ENCODE measurements around the gene ABHD11. TPM values are rescaled to one million over a fixed set of nuclear protein-coding genes. Genes with fewer than 3 reads are reported as not detected.
"Not testable (repeated sequence)": the region's sequence is repeated elsewhere in the genome, so short reads cannot be mapped to it uniquely, and the experiment has no call there.

Gene ABHD11
- total RNA-seq, 1 donor from 2014 or later = 16.7 TPM

GRCh38 chr7:73720443-73720842, 18.2 kb downstream of the ABHD11 start:
- intact Hi-C loops (cut with micrococcal nuclease) = not testable (repeated sequence)

- intact Hi-C loops (cut with micrococcal nuclease) = loop anchor here (1.0 to 2.0 kb wide), 5 partner anchors 15 to 197 kb away; partner anchors contain the start of genes ABHD11, BAZ1B, MLXIPL and TBL2
These were observed 18.8 kb downstream of the ABHD11 start for GRCh38 chr7:73719806-73720169.

GRCh38 chr7:73718905-73719805, 19.4 kb downstream of the ABHD11 start, which contains the start of gene STX1A:
Gene STX1A (minus strand): TSS chr7:73719669. CDS start chr7:73719631, 38 bp downstream.
- intact Hi-C loops (cut with micrococcal nuclease) = loop anchor here (1.0 to 2.0 kb wide), 9 partner anchors 13 to 196 kb away; partner anchors contain the start of genes ABHD11, BAZ1B, BCL7B and BUD23

GRCh38 chr7:73718438-73718881, 20.1 kb downstream of the ABHD11 start:
- intact Hi-C loops (cut with micrococcal nuclease) = loop anchor here (1.0 to 2.0 kb wide), 5 partner anchors 12 to 196 kb away; partner anchors contain the start of genes BAZ1B, BCL7B, BUD23 and DNAJC30

GRCh38 chr7:73717991-73718405, 20.6 kb downstream of the ABHD11 start:
- intact Hi-C loops (cut with micrococcal nuclease) = loop anchor here (1.0 to 2.0 kb wide), 5 partner anchors 12 to 195 kb away; partner anchors contain the start of genes BAZ1B, BCL7B, BUD23 and DNAJC30

- intact Hi-C loops (cut with micrococcal nuclease) = no loop called here
These were observed 21.4 kb downstream of the ABHD11 start for GRCh38 chr7:73717025-73717807.

- intact Hi-C loops (cut with micrococcal nuclease) = no loop called here
These were observed 22.2 kb downstream of the ABHD11 start for GRCh38 chr7:73716318-73716890.

GRCh38 chr7:73715648-73716317, 22.8 kb downstream of the ABHD11 start:
- intact Hi-C loops (cut with micrococcal nuclease) = no loop called here

- intact Hi-C loops (cut with micrococcal nuclease) = not testable (repeated sequence)
These were observed 25.3 kb downstream of the ABHD11 start for GRCh38 chr7:73713319-73713718.

GRCh38 chr7:73712773-73713172, 25.8 kb downstream of the ABHD11 start:
- intact Hi-C loops (cut with micrococcal nuclease) = no loop called here

GRCh38 chr7:73708961-73709549, 29.5 kb downstream of the ABHD11 start:
- intact Hi-C loops (cut with micrococcal nuclease) = no loop called here

- intact Hi-C loops (cut with micrococcal nuclease) = no loop called here
These were observed 31.5 kb downstream of the ABHD11 start for GRCh38 chr7:73707045-73707631.

GRCh38 chr7:73706126-73707044, 32.2 kb downstream of the ABHD11 start:
- intact Hi-C loops (cut with micrococcal nuclease) = loop anchor here (1.0 kb wide), 1 partner anchor 12 kb away; no protein-coding TSS in a partner anchor

GRCh38 chr7:73705551-73705920, 33.1 kb downstream of the ABHD11 start:
- intact Hi-C loops (cut with micrococcal nuclease) = no loop called here

GRCh38 chr7:73704640-73705550, 33.7 kb downstream of the ABHD11 start:
- intact Hi-C loops (cut with micrococcal nuclease) = loop anchor here (1.0 kb wide), 2 partner anchors 33 to 38 kb away; partner anchors contain the start of genes ABHD11 and VPS37D

- intact Hi-C loops (cut with micrococcal nuclease) = loop anchor here (1.0 kb wide), 2 partner anchors 34 to 37 kb away; partner anchors contain the start of genes ABHD11 and VPS37D
These were observed 34.6 kb downstream of the ABHD11 start for GRCh38 chr7:73703757-73704639.
